T-helper 1 cell treated with Interleukin-12 subunit alpha and Interleukin-12 subunit beta and Interleukin-4 antibody, amounts not matched to agents 30 ng/mL and 1 ng/mL, for 36 hours (primary cell): ENCODE results near the gene FAM72B. TPM values are rescaled to one million over a fixed set of nuclear protein-coding genes. Genes with fewer than 3 reads are reported as not detected.
"Not testable (repeated sequence)": the region's sequence is repeated elsewhere in the genome, so short reads cannot be mapped to it uniquely, and the experiment has no call there.

Experiments
- intact Hi-C: fragments of 100-400 bp; cut with micrococcal nuclease; formaldehyde crosslinking; loops from one replicate; pipeline ENCODE4 v1.15.1; 2024
- total RNA-seq: library from RNA; stranded (reverse); gene quantifications from 2 replicates; pipeline ENCODE4 v1.2.3, GENCODE V29; 2022

The FAM72B gene
- total RNA-seq, result 13.6 and 13.9 TPM in 2 replicates

GRCh38 chr1:121184290-121185127 lies at the start of gene FAM72B, which contains the start of gene SRGAP2C:
TSS of gene FAM72B (minus strand) at chr1:121184340. CDS start at chr1:121183489, 851 bp downstream.
TSS of gene SRGAP2C (plus strand) at chr1:121184975. CDS start at chr1:121187447, 2,472 bp downstream.
- intact Hi-C loops, result not testable (repeated sequence)

- intact Hi-C loops, result not testable (repeated sequence)
Measured at GRCh38 chr1:121232445-121233125, 48.4 kb upstream of the FAM72B start.

- intact Hi-C loops, result not testable (repeated sequence)
Measured at GRCh38 chr1:121230636-121231035, 46.5 kb upstream of the FAM72B start.

GRCh38 chr1:121227544-121228330 lies 43.6 kb upstream of the FAM72B start:
- intact Hi-C loops, result not testable (repeated sequence)

GRCh38 chr1:121226925-121227324 lies 42.8 kb upstream of the FAM72B start:
- intact Hi-C loops, result not testable (repeated sequence)

DNA sequence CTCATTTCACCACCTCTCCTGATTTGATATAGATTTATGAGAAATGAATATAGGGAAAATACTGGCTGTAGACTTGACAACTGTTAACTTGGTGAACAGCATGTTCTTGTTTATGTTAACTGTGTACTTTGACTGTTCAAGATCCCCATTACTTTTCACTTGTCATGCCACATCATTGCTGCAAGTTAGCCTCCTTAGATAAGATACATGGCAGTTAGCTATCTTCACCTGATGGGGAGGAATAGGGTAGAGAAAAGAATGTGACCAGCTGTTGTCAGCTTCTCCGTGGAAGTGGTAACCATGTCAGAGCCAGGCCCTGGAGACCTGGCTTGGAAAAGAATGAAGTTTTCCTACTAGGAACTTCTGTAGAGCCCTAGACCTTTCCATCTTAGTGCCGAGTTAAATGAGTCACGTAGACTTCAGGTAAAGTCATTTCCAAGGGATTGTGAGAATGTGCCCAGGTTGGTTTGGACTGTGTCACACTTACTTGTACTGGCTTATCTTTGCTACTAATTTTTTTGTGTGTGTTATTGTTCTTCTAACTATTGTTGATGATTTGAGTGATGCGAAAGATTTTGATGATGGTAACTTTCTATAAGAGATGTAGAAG lies 42.3 kb upstream of the FAM72B start:
- intact Hi-C loops, result not testable (repeated sequence)

GRCh38 chr1:121224714-121225113 lies 40.6 kb upstream of the FAM72B start:
- intact Hi-C loops, result not testable (repeated sequence)

DNA sequence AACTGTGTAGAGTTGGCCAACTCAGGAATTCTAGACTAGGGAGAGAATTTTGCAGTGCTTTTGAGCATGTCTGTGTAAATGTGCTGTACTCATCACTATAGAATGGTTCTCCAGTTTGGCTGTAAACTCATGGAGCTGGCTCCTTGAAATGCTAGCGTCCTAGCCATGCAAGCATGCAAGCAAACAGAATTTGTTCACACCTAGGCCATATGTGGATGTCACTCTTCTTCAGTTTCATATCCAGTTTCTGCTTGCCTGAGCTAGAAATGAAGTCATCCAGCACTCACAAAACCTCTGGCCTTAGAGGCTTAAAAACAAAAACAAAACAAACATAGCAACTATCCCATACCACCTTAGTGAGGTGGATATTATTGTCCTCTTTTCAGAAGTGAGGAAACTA lies 37.6 kb upstream of the FAM72B start:
- intact Hi-C loops, result not testable (repeated sequence)

GRCh38 chr1:121216676-121217075 lies 32.5 kb upstream of the FAM72B start:
- intact Hi-C loops, result not testable (repeated sequence)

DNA sequence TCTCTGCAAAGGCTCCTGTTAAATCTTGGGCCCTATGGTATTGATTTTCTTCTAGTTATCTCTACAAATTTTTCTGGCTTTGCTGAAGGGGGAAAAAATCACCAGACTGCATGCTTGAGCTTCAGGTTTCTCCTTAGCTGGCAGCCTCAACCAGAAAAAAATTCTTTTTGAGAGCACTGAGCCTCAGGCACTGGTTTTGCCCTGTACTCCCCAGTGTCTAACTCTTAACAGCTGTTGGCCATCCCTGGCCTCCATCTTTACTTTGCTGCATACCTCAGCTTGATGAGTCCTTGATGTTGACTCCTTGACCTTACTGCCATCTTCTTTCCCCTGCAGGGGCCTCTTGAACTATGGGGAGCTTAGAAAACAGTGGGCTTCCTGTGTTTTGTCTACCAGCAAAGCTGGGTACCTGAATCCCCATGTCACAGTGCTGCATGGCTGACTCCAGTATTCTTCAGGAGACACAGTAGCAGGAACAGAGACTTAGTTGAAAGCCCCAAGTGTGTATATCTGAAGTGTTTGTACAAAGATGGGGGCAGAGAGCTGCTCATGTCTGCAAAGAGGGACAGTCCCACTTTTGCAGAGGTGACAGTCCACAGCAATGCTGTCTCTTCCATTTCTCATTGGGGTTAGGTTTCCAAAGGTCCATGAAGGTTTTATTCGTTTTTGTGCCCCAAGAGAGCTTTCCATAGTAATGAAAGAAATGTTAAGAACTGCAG lies 31.7 kb upstream of the FAM72B start:
- intact Hi-C loops, result not testable (repeated sequence)

GRCh38 chr1:121214544-121215156 lies 30.5 kb upstream of the FAM72B start:
- intact Hi-C loops, result not testable (repeated sequence)

DNA sequence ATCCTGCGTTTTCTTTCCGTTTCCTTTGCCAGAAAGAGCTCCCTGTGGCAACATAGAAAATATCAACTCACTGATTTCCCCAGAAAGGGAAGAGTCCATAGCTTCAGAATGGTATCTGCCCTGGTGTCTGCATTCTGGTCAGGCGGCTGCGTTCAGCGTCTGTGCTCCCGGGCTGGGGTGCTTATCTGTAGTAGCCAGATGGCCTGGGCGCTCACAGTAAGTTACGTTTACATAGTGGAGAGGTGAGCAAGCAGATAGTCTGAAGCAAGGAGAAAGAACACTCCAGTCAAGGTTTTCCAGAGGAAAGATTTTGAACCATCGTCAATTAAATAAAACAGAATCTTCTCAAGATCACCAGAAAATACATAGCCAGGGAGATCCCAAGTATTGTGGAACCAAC lies 29.4 kb upstream of the FAM72B start:
- intact Hi-C loops, result not testable (repeated sequence)

DNA sequence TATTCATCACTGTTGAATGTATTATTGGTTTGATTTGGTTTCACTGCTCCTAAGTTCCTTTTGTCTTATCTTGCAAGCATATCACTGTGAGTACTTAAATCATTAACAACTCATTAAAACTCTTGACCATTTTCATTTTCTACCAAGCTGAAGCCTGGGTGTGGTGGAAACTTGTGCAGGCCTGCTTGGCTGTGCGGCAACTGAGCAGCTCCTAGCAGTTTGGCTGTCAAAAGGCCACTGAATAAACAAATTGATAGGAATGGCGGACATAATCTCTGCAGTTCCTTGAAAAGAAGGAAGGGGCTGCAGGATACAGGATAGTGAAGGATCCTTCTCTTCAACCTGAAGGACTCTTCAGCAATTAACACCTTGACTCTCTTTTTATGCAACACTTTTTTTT lies 26.6 kb upstream of the FAM72B start:
- intact Hi-C loops, result not testable (repeated sequence)

DNA sequence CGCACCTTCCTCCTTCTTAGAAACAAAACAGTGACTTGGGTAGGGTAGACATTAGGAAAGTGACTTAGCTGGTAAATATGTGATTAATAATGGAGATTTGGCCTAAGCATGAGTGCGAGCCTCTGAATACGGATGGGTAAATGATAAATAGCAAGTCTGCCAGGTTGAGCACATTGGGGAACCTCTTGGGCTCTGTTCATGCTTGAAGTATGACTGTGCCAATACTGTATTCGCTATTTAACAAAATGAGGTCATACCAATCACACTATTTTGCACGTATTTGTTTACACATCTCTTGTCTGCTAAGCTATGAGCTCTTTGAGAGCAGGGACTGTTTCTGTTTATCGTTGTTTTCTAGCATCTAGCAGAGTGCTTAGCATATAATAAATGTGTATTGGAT lies 24.2 kb upstream of the FAM72B start:
- intact Hi-C loops, result not testable (repeated sequence)

DNA sequence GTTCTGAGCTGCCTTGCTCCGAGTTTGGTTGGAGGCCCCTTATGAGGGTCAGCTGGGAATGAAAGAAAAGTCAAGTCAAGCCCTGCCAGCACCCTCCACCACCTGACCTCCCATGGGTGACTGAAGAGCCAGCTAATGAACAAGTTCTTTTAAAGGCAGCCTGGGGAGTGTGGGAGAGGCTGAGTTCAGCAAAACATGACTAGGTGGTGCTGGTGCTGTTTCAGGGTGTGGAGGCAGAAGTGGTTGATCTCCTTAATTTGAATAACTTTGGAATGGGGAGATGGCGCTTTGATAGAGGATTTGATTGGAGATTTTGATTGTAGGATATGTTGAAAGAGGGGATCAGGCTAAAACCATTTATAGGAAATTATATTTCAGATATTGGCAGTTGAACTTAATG lies 23.2 kb upstream of the FAM72B start:
- intact Hi-C loops, result not testable (repeated sequence)

DNA sequence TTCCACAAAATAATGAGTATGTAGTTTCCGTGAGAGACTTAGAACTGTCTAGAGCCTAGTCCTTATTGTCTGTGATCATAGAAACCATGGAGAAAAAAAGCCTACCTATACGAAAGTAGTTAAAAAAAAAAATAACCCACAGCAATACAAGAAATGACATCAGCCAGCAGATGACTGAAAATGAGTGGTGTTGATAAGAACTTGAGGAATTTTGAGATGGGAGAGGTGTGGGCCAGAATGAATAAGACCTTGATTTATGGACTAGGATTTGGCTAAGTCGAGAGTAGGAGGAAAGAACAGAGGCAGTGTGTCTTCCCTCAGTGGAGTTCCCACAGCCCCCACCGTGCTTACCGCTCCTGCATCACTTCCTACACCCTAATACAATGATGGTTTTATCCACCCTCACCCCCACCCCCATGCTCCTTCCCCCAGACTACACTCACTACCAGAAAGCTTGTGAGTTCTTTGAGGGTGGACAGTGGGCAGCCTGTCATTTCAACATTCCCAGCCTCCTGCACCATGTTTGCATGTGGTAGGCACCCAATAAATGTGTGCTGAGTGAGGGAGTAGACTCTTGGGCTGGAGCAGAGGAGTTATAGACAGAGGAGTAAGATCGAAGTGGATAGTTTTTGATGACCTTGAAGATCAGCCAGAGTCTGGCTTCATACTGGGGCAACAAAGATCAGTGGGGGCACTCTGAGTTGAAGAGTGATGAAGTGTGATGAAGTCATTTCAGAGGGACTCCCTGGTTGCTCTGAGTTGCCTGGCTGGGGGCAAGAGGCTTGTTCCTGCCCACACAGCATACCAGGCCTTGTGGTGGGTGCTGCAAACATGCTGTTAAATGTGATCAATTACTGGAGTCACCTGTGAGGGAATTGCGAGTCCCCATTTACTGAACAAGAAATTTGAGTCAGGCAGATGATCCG lies 21.9 kb upstream of the FAM72B start:
- intact Hi-C loops, result not testable (repeated sequence)

DNA sequence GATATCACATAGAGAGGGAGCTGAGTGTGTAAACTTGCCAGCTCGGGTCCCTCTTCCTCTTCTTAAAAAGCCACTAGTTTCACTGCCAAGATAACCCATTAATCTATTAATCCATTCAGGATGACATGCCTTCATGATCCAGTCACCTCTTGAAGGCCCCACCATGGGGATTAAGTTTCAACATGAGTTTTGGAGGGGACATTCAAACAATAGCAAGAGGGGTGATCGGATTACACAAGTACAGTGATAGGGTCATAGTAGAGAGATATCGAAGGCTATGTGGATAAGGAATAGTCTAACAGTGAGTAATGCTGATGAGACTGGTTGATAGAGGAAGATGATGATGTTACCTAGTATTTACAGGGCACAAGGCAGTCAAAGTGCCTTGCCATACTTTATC lies 18.8 kb upstream of the FAM72B start:
- intact Hi-C loops, result not testable (repeated sequence)

DNA sequence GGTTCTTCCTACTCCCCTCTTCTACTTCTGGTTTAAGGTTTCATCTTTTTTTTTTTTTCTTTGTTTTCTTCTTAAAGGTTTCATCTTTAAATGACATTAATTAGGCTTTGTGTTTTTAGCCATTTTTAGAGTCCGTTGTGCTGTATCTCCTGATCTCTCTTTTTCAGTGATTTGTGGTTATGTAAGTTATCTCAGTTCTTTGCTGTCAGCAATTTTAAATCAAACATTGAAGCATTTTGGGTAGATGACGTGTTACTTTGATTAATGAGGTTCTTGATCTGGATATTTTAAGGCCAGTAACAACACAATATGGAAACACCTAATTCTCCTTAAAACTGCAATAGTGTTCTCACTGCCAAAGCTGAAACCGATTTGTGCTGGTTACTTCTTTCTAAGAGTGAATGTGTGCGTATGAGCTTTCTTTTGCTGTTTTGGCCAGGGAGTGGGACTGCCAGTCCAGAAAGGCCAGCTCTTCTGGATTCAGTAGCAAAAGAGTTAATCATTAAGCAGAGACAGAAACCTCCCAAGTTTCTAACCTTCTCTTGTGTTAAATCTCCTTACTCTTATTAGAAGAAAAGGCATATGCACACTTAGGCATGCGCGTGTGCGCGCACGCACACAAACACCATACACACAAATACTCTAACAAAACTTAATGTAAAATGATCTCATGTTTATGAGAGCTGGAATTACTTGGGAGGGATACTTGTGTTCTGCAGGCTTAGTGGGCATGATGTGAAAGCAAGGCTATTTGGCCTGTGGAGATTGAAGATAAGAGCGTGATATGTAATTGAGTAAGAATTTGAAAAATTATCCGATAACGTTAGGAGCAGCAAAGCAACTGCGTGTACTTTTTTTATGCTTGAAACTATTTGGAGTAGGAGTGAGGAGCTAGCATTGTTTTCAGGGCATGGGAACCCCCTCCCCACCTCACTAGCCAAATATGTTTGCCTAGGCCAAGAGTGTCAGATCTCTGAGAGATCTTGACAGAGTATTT lies 17.1 kb upstream of the FAM72B start:
- intact Hi-C loops, result not testable (repeated sequence)
